GM21381 (cell line): ENCODE measurements around the gene IFNG-AS1.

Experiments used
- ATAC-seq: cut with Tn5 transposase; IDR thresholded peaks from one replicate; pipeline ENCODE4 v1.9.1; 2021; ENCODE audit warnings: mild to moderate bottlenecking, moderate library complexity; ENCODE audit not compliant: unreplicated experiment

IFNG-AS1 gene

GRCh38 chr12:67993143-67993542 lies 3.9 kb downstream of the IFNG-AS1 start:
- ATAC-seq: no peak

- ATAC-seq: no peak
These were observed 4.8 kb downstream of the IFNG-AS1 start for GRCh38 chr12:67994046-67994445.

- ATAC-seq: no peak
These were observed 7.1 kb downstream of the IFNG-AS1 start for GRCh38 chr12:67996347-67996746.

GRCh38 chr12:67998379-67998778 lies 9.1 kb downstream of the IFNG-AS1 start:
- ATAC-seq: no peak

GRCh38 chr12:67999244-67999643 lies 10.0 kb downstream of the IFNG-AS1 start:
- ATAC-seq: no peak

- ATAC-seq: no peak
These were observed 12.5 kb downstream of the IFNG-AS1 start for GRCh38 chr12:68001486-68002466.

- no peak for ATAC-seq
These were observed 14.5 kb downstream of the IFNG-AS1 start for GRCh38 chr12:68003777-68004176.

- ATAC-seq: no peak
These were observed 17.8 kb downstream of the IFNG-AS1 start for GRCh38 chr12:68007033-68007432.

GRCh38 chr12:68007466-68007865 lies 18.2 kb downstream of the IFNG-AS1 start:
- no peak for ATAC-seq

GRCh38 chr12:68011206-68011881 lies 22.1 kb downstream of the IFNG-AS1 start:
- no peak for ATAC-seq

- ATAC-seq: no peak
These were observed 22.6 kb downstream of the IFNG-AS1 start for GRCh38 chr12:68011882-68012207.

- no peak for ATAC-seq
These were observed 23.5 kb downstream of the IFNG-AS1 start for GRCh38 chr12:68012712-68013111.

- ATAC-seq: no peak
These were observed 23.9 kb downstream of the IFNG-AS1 start for GRCh38 chr12:68013181-68013580.

- ATAC-seq: no peak
These were observed 26.9 kb downstream of the IFNG-AS1 start for GRCh38 chr12:68016136-68016535.

GRCh38 chr12:68018315-68018714 lies 29.1 kb downstream of the IFNG-AS1 start:
- no peak for ATAC-seq

GRCh38 chr12:68020049-68020448 lies 30.8 kb downstream of the IFNG-AS1 start:
- no peak for ATAC-seq

- no peak for ATAC-seq
These were observed 31.5 kb downstream of the IFNG-AS1 start for GRCh38 chr12:68020699-68021098.

GRCh38 chr12:68028647-68029046 lies 39.4 kb downstream of the IFNG-AS1 start:
- no peak for ATAC-seq

- no peak for ATAC-seq
These were observed 41.0 kb downstream of the IFNG-AS1 start for GRCh38 chr12:68030248-68030647.

- no peak for ATAC-seq
These were observed 41.9 kb downstream of the IFNG-AS1 start for GRCh38 chr12:68031174-68031573.

- no peak for ATAC-seq
These were observed 42.9 kb downstream of the IFNG-AS1 start for GRCh38 chr12:68031881-68032739.
